Activated effector memory CD4-positive, alpha-beta T cell treated with Interleukin-2 at 50 U/mL for 16 hours (primary cell): Measurements from ENCODE around the gene IGHMBP2.

Experiments used
- DNase-seq: peaks from one replicate; pipeline ENCODE4 v3.0.0-alpha.2; 2020

The IGHMBP2 gene

GRCh38 chr11:68928136-68928880, 24.6 kb downstream of the IGHMBP2 start:
- no peak for DNase-seq

- DNase-seq: no peak
These were observed 25.4 kb downstream of the IGHMBP2 start for GRCh38 chr11:68929135-68929534.

- no peak for DNase-seq
These were observed 26.2 kb downstream of the IGHMBP2 start for GRCh38 chr11:68929706-68930570.

DNA sequence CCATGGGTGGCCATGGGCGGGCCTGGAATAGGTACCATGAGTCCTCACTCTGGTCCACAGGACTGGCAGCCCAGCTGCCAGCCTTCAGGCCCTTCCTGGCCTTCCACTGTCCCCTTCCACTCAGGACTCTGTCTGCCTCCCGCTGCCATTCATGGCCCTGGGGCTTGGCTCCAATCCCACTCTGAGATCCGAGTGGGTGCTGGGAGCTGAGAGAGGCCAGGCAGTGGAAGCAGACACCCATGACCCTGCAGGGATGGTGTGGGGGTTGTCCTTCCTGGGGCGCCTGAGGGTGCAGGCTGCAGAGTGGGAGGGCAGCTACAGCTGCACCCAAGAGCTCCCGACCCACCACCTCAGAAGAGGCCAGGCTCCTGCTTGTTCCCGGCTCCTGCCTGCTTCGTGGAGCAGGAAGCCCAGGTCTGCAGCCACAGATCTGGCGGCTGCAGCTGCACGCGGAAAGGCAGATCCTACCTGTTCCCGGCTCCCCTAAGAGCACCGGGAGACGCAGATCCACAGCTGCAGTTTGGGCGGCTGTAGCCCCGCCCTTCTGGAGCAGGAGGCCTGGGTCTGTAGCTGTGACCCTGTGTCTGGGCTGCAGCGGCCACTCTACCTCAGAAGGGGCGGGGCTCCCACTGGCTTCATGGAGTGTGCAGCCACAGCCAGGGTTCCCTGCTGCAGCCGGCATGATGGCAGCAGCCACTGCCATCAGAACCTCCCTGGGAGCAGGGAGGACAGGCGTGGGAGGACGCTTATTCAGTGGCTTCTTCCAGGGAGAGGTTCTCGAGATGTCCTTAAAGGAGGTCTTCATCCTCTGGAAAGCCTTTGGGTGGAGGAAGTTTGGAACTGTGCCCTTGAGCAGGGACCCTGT, 27.5 kb downstream of the IGHMBP2 start:
- no peak for DNase-seq

DNA sequence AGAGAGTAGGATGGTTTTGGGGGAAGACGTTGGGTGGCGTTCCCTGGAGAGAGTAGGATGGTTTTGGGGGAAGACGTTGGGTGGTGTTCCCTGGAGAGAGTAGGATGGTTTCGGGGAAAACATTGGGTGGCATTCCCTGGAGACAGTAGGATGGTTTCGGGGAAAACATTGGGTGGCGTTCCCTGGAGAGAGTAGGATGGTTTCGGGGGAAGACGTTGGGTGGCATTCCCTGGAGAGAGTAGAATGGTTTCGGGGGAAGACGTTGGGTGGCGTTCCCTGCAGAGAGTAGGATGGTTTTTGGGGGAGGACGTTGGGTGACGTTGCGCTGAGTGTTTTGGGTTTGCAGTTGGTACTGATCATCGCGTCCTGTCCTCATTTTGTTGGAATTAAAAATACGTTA, 28.2 kb downstream of the IGHMBP2 start:
- no peak for DNase-seq

DNA sequence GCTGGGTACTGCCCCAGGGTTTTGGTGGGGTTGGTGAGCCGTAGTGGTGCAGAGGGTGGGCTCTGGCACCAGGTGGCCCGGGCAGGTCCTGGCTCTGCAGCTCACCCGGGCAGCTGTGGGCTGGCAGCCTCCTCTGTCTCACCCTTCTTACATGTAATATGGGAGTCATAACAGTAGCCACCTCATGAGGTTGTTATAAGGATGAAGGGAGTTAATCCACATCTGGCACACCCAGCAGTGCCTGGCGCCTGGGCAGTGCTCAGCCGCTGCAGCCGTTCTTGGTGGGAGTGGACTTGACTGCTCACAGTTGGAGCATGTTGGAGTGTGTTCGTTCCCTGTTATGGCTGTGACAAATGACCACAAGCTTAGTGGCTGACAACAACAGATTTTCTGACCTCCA, 28.7 kb downstream of the IGHMBP2 start:
- DNase-seq: no peak

DNA sequence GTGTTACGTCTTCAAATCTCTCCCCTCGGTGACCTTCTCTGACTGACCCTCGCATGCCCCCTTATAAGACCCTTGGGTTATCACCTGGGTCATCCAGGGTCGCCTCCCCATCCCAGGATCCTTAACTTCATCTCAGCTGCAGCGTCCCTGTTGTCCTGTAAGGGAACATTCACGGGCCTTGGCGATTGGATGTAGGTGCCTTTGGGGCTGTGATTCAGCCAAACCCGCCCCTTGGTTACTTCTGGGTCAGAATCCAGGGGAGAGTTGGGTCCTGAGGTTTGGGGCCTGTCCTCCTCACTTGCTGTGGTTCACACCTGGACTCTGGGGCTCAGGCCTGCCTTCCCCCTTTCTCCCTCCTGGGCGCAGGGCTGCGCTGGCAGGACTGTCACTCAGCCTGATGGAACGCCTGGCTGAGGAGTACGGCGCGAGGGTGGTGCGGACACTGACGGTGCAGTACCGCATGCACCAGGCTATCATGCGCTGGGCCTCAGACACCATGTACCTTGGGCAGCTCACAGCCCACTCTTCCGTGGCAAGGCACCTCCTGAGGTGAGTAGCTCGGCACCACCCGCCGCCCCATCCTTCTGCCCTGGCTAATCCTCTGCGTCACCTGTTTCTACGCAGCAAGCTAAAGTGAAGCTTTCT, 29.4 kb downstream of the IGHMBP2 start:
- no peak for DNase-seq

DNA sequence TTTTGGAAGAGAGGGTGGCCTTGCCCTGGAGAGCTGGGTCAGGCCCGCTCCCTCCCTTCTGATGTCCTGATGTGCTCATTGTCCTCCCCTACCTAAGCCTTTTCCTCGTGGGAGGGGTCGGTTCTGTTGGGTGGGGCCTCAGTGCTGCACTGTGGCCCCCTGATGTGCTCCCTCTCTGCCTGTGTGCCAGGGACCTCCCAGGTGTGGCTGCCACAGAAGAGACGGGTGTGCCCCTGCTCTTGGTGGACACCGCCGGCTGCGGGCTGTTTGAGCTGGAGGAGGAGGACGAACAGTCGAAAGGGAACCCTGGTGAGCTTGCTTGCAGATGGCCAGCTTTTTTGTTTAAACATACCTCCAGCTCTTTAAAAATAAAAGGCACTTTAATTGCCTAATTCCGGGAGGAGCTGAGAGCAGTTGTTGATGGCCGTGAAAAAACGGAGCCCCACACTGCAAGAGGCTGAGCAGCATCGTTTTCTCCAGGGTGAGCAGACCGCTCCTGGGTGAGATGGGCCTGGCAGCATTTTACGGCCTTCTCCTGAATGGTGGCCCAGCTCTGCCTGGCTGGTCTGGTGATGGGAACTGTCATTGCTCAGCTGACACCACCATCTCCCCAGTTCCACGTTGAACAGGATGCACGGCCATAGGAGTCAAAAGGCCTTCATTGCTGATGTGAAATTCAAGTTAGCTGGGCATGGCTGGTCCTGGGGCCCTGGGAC, 30.1 kb downstream of the IGHMBP2 start:
- no peak for DNase-seq

GRCh38 chr11:68934321-68934645, 30.6 kb downstream of the IGHMBP2 start:
- no peak for DNase-seq

DNA sequence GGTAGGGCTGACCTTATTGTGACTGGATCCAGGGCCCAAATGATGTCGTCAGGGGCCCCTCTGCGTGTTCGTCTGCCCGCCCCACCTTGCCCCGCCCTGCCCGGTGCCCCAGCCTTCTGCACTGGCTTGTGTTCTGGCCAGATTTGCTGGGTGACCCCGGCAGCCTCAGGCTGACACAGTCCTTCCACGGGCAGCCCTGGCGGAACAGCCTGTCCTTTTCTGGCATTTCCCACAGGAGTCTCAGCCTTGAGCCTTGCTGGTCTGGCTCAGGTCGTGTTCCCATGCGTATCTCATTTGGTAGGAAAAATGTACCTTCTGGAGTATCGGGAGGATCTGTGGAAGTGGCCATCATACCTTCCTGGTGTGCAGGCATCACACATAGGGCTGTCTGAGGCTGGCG, 31.0 kb downstream of the IGHMBP2 start:
- no peak for DNase-seq

DNA sequence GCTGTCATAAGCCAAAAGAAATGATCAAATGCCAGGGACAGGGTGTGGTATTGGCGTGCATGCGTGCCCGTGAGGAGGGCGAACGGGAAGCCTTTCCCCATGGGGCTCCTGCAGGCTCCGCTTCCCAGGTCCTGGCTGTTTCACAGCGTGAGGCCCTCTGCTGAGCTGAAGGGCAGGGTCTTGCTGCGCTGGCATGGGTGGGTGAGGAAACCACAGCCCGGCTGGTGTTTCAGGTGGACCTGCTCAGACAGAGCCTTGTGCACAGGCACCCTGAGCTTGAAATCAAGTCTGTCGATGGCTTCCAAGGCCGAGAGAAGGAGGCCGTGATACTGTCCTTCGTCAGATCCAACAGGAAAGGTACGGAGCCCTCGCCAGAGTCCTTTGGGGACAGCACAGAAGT, 31.4 kb downstream of the IGHMBP2 start:
- no peak for DNase-seq

DNA sequence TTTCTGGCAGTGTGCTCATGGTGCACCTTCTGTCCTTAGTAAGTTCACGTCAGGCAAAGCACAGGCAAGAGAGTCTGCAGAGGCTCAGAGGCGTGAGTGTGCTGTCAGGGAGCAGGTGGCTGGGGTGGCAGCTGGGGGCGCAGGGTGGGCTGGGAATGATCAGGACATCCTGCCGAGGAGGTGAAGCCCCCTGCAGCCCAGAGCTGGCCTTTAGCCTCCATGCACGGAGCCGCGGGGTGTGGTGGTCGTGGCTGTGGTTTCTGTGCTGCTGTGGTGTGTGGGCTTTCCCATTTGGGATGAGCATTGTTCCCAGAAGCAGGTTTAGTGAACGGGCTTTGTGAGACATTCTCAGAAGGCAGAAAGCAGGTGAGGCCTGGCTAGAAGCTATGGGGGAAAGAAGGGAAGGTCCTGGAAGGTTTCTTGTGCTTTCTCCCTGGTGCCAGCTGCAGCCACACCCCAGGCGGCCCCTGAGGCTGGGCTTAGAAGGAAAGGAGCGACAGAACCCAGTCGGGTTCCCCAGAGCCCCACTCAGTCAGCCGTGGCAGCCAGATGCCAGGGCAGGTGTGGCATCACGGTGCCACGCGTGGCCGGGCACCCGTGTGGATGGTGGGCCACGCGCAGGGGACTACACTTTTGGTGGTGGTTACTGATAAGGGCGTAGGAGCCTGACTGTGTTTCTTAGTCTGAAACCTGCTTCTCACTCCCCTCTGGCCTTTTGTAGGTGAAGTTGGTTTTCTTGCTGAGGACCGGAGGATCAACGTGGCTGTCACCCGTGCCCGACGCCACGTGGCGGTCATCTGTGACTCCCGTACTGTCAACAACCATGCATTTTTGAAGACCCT, 32.0 kb downstream of the IGHMBP2 start:
- no peak for DNase-seq

DNA sequence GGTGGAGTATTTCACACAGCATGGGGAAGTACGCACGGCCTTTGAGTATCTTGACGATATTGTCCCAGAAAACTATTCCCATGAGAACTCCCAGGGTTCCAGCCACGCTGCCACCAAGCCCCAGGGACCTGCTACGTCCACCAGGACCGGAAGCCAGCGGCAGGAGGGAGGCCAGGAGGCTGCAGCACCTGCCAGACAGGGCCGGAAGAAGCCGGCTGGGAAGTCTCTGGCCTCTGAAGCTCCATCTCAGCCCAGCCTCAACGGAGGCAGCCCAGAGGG, 32.6 kb downstream of the IGHMBP2 start:
- DNase-seq: no peak

DNA sequence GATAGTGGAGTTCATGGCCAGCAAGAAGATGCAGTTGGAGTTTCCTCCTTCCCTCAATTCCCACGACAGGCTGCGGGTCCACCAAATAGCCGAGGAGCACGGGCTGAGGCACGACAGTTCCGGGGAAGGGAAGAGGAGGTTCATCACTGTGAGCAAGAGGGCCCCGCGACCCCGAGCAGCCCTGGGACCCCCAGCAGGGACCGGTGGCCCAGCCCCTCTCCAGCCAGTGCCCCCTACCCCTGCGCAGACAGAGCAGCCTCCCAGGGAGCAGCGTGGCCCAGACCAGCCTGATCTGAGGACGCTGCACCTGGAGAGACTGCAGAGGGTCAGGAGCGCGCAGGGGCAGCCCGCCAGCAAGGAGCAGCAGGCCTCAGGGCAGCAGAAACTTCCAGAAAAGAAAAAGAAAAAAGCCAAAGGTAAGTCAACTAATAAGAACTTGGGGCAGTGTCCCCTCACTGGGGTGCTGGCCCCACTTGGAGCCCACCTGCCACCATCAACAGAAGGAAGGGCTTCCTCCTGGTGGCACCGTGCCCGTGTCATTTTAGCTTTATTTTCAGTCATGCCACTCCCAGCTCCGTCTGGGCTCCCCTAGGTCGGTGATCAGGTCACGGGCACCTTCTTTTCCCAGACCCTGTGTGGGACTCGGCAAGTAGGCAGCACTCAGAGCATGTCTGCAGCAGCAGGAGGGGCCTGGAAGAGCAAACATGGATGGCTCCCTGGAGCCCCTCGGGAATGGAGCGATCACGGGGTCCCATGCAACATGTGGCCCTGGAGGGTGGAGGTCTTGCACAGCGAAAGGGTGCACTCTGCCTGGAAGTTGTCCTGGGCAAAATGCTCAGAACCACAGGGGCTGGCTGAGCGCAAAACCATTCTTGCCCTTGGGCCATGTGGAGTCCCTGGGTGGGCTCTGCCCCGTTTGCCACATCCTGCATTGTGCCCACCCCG, 33.3 kb downstream of the IGHMBP2 start:
- no peak for DNase-seq

DNA sequence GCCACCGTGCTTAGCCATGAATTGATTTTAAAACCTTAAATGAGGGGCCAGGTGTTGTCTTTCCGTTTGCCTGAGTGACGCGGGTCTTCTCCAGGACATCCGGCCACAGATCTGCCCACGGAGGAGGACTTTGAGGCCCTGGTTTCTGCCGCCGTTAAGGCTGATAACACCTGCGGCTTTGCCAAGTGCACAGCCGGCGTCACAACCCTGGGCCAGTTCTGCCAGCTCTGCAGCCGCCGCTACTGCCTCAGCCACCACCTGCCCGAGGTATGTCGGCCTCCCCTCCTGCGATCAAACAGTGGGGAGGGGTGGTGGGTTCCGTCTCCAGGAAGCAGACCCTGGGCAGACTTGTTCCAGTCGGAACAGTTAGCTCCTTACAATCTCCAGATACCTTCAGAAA, 34.4 kb downstream of the IGHMBP2 start:
- no peak for DNase-seq

GRCh38 chr11:68938816-68939582, 35.3 kb downstream of the IGHMBP2 start:
- DNase-seq: no peak

DNA sequence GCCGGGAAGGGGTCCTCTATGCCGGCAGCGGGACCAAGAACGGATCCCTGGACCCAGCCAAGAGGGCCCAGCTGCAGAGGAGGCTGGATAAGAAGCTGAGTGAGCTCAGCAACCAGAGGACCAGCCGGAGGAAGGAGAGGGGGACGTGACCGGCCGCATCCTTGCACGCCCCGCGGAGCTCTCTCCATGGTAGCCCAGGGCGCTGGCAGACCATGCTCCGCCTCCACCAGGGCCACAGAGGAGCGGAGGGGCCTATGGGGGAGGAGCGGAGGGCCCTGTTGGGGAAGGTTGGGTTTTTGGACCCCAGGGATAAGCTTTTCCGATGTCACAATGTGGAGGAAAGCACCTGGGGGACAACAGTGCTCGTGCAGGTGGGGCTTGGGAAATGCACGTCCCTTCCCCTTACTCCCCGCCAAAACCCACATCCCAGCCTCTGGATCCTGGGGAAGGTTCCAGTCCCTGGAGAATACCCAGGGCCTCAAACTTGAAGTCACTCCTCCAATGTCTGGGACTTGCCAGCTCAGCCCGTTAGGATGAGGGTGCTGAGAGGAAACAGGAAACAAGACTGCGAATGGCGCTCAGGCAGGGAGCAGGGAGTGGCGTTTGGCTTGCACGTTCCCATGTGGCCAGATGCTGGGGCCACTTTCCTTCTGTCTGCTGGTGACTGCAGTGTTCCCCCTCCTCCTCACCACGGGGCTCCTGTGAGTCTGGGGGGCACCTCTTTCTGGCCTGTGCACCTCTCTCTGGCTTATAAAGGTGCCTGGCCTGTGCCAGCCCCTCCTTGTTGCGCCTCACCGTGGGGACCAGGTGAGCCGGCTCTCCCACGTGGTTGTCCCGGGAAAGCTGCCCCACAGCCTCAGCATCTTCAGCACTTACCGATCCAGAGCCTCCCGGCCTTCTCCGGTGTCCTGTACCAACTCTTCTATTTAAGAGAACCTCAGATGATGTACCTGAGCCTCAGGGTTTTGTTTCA, 36.2 kb downstream of the IGHMBP2 start:
- DNase-seq: no peak

DNA sequence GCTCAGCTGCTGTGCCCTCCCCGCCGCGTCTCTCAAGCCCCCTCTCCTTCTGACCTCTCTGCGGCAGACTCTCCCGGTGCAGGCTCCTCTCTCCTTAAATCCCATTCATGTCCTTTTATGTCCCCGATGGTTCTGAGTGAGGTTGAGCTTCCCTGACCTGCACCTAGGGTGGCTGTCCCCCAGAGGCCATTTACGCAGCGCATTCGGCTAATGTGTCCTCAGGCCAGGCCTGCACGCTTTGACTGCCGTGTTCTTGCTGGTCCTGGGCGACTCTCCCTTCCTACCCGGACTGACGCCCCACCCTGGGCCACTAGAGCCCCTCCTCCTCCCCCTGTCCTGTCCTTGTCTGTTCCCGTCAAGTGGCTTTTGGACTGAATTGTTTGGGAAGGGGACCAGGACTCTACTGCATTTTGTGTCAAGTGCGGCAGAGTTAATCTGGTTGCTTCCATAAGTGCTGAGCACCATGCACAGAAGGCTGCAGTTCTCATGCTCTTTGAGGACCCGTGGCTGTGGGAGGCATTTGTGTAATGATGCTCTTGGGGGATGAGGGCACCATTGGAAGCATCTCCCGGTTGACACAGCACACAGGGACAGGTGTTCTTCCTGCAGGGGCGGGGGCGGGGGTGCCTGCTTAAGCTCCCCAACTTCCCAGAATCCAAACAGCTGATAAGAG, 37.1 kb downstream of the IGHMBP2 start:
- no peak for DNase-seq
